GM12878 (cell line): ENCODE measurements around the gene SUFU.

Experiments used
- CHD1 ChIP-seq: IDR thresholded peaks from 2 replicates; pipeline ENCODE4 v1.6.1; 2012; ENCODE audit warnings: low read depth, low read length, improper control_type of control experiment
- EP300 ChIP-seq, 2 experiments: fragments of 150-350 bp in 1 of 2; IDR thresholded peaks; 2 replicates each; pipeline ENCODE4 v1.6.1; 2011 to 2012; ENCODE audit warnings: low read depth in 2 of 2, low read length in 2 of 2, borderline replicate concordance in 1 of 2, improper control_type of control experiment in 1 of 2, inconsistent platforms in 1 of 2; ENCODE audit not compliant: control insufficient read depth in 1 of 2
- EZH2 ChIP-seq: IDR thresholded peaks from 2 replicates; pipeline ENCODE4 v1.6.1; 2012; ENCODE audit warnings: low read depth, mild to moderate bottlenecking, control low read depth, inconsistent platforms, low read length, borderline replicate concordance; ENCODE audit not compliant: control insufficient read depth
- KDM1A ChIP-seq: fragments of 200-600 bp; sonication (generic); IDR thresholded peaks from 2 replicates; pipeline ENCODE4 v1.6.1; 2016; ENCODE audit warnings: borderline replicate concordance
- SIX5 ChIP-seq: IDR thresholded peaks from 2 replicates; pipeline ENCODE4 v1.6.1; 2011; ENCODE audit warnings: mild to moderate bottlenecking, low read depth, low read length, moderate library complexity; ENCODE audit not compliant: severe bottlenecking
- SMC3 ChIP-seq: IDR thresholded peaks from 2 replicates; pipeline ENCODE4 v1.6.1; 2011; ENCODE audit warnings: low read length, improper control_type of control experiment, borderline replicate concordance
- TAF1 ChIP-seq: IDR thresholded peaks from 2 replicates; pipeline ENCODE4 v1.6.1; 2011; ENCODE audit warnings: mild to moderate bottlenecking, low read depth, low read length, borderline replicate concordance
- ZNF274 ChIP-seq: IDR thresholded peaks from one replicate; pipeline ENCODE4 v1.8.0; 2011; ENCODE audit not compliant: insufficient read length, insufficient read depth
- TF ChIP-seq, protein P1 (sequence below), 3 experiments: IDR thresholded peaks in 2 of 3; conservative IDR thresholded peaks in 1 of 3; 2 replicates each; pipeline ENCODE4 v1.5.1; 2011; ENCODE audit warnings: low read depth in 3 of 3, low read length in 3 of 3, mild to moderate bottlenecking in 3 of 3, control low read depth in 2 of 3, moderate library complexity in 2 of 3, inconsistent platforms in 1 of 3, mixed read lengths in 1 of 3; ENCODE audit not compliant: control insufficient read depth in 2 of 3, insufficient read depth in 1 of 3; ENCODE audit errors: extremely low read depth in 1 of 3
- TF ChIP-seq, protein P2 (sequence below): fragments of 450-650 bp; conservative IDR thresholded peaks from 2 replicates; pipeline ENCODE4 v1.6.1; 2017; ENCODE audit warnings: mild to moderate bottlenecking, moderate library complexity
- TF ChIP-seq, protein P3 (sequence below): IDR thresholded peaks from 2 replicates; pipeline ENCODE4 v1.6.1; 2011; ENCODE audit warnings: low read depth, mild to moderate bottlenecking, low read length, moderate library complexity, borderline replicate concordance; ENCODE audit errors: extremely low read depth
- TF ChIP-seq, protein P4 (sequence below): IDR thresholded peaks from 2 replicates; pipeline ENCODE4 v1.6.1; 2012; ENCODE audit warnings: low read depth, low read length, improper control_type of control experiment

DNA sequence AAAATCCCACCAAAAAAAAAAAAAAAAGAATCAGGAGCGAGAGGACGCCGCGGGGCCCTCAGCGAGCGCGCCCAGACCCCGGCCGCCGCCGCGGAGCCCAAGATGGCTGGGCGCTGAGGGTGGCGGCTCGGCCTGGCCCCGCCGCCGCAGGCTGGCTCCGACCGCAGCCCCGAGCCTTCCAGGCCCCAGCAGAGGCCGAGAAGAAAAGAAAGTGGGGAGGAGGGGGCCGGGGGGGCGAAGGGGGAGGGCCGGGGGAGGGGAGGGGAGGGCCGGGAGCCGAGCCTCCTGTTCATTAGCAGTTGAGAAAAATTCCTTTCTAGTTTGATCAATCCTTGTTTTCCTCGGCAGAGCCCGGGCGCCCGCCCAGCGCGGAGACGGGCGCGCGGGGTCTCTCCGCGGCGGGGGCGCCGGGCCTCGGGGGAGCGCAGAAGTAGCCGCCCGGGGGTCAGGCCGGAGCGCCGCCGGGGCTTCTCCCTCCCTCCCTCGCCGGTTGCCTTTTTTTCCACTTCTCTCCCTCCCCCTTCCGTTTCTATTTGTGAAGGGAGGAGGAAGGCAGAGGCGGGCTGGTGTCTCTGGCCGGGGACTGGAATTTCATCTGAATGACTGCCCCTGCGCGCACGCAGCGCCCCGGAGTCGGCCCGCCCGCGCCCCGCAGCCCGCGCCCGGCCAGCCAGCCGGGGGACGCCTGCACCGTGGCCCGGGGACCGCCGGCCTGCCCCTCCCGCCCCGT, 139.7 kb downstream of the SUFU start:
- TF ChIP-seq, protein P1, sequence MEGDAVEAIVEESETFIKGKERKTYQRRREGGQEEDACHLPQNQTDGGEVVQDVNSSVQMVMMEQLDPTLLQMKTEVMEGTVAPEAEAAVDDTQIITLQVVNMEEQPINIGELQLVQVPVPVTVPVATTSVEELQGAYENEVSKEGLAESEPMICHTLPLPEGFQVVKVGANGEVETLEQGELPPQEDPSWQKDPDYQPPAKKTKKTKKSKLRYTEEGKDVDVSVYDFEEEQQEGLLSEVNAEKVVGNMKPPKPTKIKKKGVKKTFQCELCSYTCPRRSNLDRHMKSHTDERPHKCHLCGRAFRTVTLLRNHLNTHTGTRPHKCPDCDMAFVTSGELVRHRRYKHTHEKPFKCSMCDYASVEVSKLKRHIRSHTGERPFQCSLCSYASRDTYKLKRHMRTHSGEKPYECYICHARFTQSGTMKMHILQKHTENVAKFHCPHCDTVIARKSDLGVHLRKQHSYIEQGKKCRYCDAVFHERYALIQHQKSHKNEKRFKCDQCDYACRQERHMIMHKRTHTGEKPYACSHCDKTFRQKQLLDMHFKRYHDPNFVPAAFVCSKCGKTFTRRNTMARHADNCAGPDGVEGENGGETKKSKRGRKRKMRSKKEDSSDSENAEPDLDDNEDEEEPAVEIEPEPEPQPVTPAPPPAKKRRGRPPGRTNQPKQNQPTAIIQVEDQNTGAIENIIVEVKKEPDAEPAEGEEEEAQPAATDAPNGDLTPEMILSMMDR (IDR thresholded peaks at IDR 0.05 in 2 of 3, conservative IDR thresholded peaks at IDR 0.05 in 1 of 3; ENCODE audit: control insufficient read depth in 2 of 3, extremely low read depth in 1 of 3, insufficient read depth in 1 of 3, low read depth in 3 of 3, low read length in 3 of 3), result no peak
- TF ChIP-seq ZNF274, result no peak
- TF ChIP-seq, protein P2, sequence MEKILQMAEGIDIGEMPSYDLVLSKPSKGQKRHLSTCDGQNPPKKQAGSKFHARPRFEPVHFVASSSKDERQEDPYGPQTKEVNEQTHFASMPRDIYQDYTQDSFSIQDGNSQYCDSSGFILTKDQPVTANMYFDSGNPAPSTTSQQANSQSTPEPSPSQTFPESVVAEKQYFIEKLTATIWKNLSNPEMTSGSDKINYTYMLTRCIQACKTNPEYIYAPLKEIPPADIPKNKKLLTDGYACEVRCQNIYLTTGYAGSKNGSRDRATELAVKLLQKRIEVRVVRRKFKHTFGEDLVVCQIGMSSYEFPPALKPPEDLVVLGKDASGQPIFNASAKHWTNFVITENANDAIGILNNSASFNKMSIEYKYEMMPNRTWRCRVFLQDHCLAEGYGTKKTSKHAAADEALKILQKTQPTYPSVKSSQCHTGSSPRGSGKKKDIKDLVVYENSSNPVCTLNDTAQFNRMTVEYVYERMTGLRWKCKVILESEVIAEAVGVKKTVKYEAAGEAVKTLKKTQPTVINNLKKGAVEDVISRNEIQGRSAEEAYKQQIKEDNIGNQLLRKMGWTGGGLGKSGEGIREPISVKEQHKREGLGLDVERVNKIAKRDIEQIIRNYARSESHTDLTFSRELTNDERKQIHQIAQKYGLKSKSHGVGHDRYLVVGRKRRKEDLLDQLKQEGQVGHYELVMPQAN, result no peak
- TF ChIP-seq CHD1, result no peak
- no peak for TF ChIP-seq SIX5
- no peak for TF ChIP-seq KDM1A
- peak; percentile 55; the same call in 1 of the 2 replicates for TF ChIP-seq TAF1
- TF ChIP-seq EZH2, result no peak
- TF ChIP-seq, protein P3, sequence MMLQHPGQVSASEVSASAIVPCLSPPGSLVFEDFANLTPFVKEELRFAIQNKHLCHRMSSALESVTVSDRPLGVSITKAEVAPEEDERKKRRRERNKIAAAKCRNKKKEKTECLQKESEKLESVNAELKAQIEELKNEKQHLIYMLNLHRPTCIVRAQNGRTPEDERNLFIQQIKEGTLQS, result no peak
- no peak for TF ChIP-seq EP300 (IDR thresholded peaks at IDR 0.05; ENCODE audit: borderline replicate concordance in 1 of 2, control insufficient read depth in 1 of 2, low read depth in 2 of 2, low read length in 2 of 2)
- TF ChIP-seq, protein P4, sequence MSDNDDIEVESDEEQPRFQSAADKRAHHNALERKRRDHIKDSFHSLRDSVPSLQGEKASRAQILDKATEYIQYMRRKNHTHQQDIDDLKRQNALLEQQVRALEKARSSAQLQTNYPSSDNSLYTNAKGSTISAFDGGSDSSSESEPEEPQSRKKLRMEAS, result no peak
- no peak for TF ChIP-seq SMC3
